ENCODE measurements around the gene ADRA2C. TPM values are rescaled to one million over a fixed set of nuclear protein-coding genes. Genes with fewer than 3 reads are reported as not detected.

Gene ADRA2C
- total RNA-seq, 1 experiment from 2014 or later, result not detected

DNA sequence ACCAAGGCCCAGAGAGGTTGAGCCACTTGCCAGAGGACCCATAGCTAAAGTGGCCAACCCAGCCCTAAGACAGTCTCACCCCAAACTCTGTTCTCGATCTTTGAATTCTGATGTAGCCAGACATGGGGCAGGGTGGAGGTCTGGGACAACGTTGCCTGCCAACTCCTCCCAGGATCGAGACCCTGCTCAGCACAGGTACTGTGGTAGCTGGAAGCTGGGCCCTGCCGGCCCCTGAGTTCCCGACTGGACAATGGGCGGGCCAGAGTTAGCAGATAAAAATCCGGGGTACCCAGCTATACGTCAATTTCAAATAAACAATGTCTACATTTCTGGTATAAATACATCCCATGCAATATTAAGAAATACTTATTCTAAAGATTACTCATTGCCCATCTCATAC, 35.3 kb downstream of the ADRA2C start:
- H3K4me2 ChIP-seq (ENCODE audit: low read length), result no peak overlapping the region
- ATAC-seq, result no peak
- no peaks in the 10 kb centered on the region for H3K36me3 ChIP-seq (ENCODE audit: low read depth, low read length)
- TF ChIP-seq, protein P1, sequence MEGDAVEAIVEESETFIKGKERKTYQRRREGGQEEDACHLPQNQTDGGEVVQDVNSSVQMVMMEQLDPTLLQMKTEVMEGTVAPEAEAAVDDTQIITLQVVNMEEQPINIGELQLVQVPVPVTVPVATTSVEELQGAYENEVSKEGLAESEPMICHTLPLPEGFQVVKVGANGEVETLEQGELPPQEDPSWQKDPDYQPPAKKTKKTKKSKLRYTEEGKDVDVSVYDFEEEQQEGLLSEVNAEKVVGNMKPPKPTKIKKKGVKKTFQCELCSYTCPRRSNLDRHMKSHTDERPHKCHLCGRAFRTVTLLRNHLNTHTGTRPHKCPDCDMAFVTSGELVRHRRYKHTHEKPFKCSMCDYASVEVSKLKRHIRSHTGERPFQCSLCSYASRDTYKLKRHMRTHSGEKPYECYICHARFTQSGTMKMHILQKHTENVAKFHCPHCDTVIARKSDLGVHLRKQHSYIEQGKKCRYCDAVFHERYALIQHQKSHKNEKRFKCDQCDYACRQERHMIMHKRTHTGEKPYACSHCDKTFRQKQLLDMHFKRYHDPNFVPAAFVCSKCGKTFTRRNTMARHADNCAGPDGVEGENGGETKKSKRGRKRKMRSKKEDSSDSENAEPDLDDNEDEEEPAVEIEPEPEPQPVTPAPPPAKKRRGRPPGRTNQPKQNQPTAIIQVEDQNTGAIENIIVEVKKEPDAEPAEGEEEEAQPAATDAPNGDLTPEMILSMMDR (conservative IDR thresholded peaks at IDR 0.05; ENCODE audit: low read depth, low read length), result no peak
- no peak for TF ChIP-seq EZH2phosphoT487 (IDR thresholded peaks at IDR 0.05; ENCODE audit: borderline replicate concordance, low read length)
- no peak for TF ChIP-seq EZH2 (IDR thresholded peaks at IDR 0.05; ENCODE audit: low read length, unreplicated experiment)
- no peaks in the 10 kb centered on the region for H3F3A ChIP-seq (ENCODE audit: low read length, unreplicated experiment)
- no peak overlapping the region for H3K4me3 ChIP-seq (ENCODE audit: low read length)
- H3K79me2 ChIP-seq (ENCODE audit: low read length), result no peaks in the 10 kb centered on the region
- H3K9me3 ChIP-seq (ENCODE audit: low read length), result no peaks in the 10 kb centered on the region
- peaks cover 34% of the 10 kb centered on the region for H3K27me3 ChIP-seq (ENCODE audit: low read length)
- ChIA-PET CTCF (no interaction called here), POLR2A (ENCODE audit: unreplicated experiment) (no interaction called here)
- DNase-seq, result no peak
- H4K20me1 ChIP-seq (ENCODE audit: low read length), result no peaks in the 10 kb centered on the region
- no peaks in the 10 kb centered on the region for H3K4me1 ChIP-seq (ENCODE audit: insufficient read depth, low read length)
- no peaks in the 10 kb centered on the region for H3K9me2 ChIP-seq (replicated peaks; ENCODE audit: low read length)
- BruUV-seq (replicated peaks), result no TSS peak
- no peak overlapping the region for H3K9ac ChIP-seq (ENCODE audit: low read length)
- no peak overlapping the region for H3K27ac ChIP-seq (ENCODE audit: low read length)
- H2AFZ ChIP-seq (ENCODE audit: low read length), result no peak overlapping the region
- intact Hi-C loops (cut with micrococcal nuclease), result no loop called here

DNA sequence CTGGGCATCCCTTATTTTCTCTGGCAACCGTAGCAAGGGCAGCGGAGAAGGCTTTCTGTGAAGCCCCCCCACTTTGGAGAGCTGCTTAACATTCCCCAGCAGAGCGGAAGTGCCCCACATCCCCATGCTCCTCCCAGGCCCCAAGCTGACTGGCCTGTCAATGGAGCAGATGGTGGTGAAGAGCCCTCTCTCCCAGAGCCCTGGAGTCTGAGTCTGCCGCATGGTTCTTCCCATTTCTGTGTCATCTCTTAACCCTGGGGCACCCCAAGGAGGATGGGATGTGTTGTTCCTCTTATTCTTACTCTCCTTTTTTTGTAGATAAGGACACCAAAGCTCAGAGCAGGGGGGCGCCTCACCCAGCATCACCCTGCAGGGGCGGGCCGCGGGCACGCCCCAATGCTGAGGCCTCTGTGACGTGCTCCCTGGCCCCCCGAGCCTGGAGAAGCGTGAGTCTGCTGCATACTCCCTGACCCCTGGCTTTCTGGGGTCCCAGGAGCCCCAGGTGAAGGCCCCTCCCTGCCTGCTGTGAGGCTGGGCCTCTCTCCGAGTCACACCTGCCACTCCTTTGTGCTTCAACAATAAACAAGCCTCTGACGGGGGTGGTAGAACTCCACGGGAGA, 35.9 kb downstream of the ADRA2C start:
- Histone ChIP-seq H3K9ac (ENCODE audit: low read length) (no peak overlapping the region), H3K79me2 (ENCODE audit: low read length) (no peaks in the 10 kb centered on the region), H4K20me1 (ENCODE audit: low read length) (no peaks in the 10 kb centered on the region), H3K4me1 (ENCODE audit: insufficient read depth, low read length) (no peaks in the 10 kb centered on the region), H3K36me3 (ENCODE audit: low read depth, low read length) (no peaks in the 10 kb centered on the region), H3K4me2 (ENCODE audit: low read length) (no peak overlapping the region), H3F3A (ENCODE audit: low read length, unreplicated experiment) (no peaks in the 10 kb centered on the region), H3K9me2 (replicated peaks; ENCODE audit: low read length) (no peaks in the 10 kb centered on the region), H3K27ac (ENCODE audit: low read length) (no peak overlapping the region), H2AFZ (ENCODE audit: low read length) (no peak overlapping the region), H3K27me3 (ENCODE audit: low read length) (peaks cover 37% of the 10 kb centered on the region), H3K4me3 (ENCODE audit: low read length) (no peak overlapping the region), H3K9me3 (ENCODE audit: low read length) (no peaks in the 10 kb centered on the region)
- DNase-seq (no peak), ATAC-seq (no peak)
- no peak for TF ChIP-seq EZH2phosphoT487 (IDR thresholded peaks at IDR 0.05; ENCODE audit: borderline replicate concordance, low read length)
- TF ChIP-seq, protein P1 (conservative IDR thresholded peaks at IDR 0.05; ENCODE audit: low read depth, low read length), result no peak
- TF ChIP-seq EZH2 (IDR thresholded peaks at IDR 0.05; ENCODE audit: low read length, unreplicated experiment), result no peak
- intact Hi-C loops (cut with micrococcal nuclease), result no loop called here
- POLR2A ChIA-PET (ENCODE audit: unreplicated experiment), result no interaction called here
- CTCF ChIA-PET, result no interaction called here
- BruUV-seq (replicated peaks), result no TSS peak

DNA sequence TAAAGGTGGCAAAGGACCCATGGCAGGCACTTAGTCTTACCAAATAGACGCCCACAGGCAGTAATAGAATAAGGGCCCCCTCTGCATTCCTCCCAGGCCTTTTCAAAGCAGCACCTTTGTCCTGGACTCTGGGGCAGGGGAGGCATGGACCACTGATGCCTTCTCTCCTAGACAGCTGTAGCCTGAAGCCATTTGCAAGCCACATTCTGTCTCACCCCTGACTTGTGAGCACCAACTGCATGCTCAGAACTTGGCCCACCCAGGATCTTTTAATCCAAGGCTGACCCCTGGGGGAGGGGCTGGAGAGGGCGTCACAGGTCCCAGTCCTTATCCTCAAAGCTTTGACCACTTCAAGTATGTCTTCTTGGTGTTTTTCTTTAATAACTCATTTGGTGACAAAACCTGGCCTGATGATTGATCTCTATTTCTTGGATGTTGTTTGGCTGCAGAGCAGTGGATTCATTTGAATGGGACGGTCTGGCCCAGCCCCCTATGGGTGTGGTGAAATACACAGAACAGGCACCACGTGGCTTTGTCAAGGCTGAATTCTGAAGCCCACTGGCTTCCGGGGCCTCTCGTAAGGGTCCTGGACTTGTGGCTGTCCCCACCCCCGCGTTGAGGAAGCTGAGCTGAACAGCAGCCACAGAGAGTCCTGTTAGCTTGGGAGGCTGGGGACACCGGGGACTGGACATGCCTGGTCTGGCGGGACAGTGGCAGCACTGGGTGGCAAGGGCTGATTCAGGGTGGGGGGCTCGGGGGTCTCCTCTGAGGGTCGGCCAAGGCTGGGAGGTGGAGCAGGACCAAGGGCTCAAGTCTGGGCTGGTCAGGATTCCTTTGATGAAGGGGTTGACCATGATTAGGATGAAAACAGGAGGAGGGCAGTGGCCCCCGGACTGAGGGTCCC, 36.6 kb downstream of the ADRA2C start:
- CTCF ChIA-PET, result no interaction called here
- H3F3A ChIP-seq (ENCODE audit: low read length, unreplicated experiment), result no peaks in the 10 kb centered on the region
- no peaks in the 10 kb centered on the region for H3K9me3 ChIP-seq (ENCODE audit: low read length)
- intact Hi-C loops (cut with micrococcal nuclease), result no loop called here
- TF ChIP-seq EZH2phosphoT487 (IDR thresholded peaks at IDR 0.05; ENCODE audit: borderline replicate concordance, low read length) (no peak), EZH2 (IDR thresholded peaks at IDR 0.05; ENCODE audit: low read length, unreplicated experiment) (no peak)
- TF ChIP-seq, protein P1 (conservative IDR thresholded peaks at IDR 0.05; ENCODE audit: low read depth, low read length), result no peak
- H3K36me3 ChIP-seq (ENCODE audit: low read depth, low read length), result no peaks in the 10 kb centered on the region
- H3K27me3 ChIP-seq (ENCODE audit: low read length), result peaks cover 41% of the 10 kb centered on the region
- POLR2A ChIA-PET (ENCODE audit: unreplicated experiment), result no interaction called here
- H4K20me1 ChIP-seq (ENCODE audit: low read length), result no peaks in the 10 kb centered on the region
- DNase-seq, result no peak
- no peak overlapping the region for H3K9ac ChIP-seq (ENCODE audit: low read length)
- BruUV-seq (replicated peaks), result no TSS peak
- H3K9me2 ChIP-seq (replicated peaks; ENCODE audit: low read length), result no peaks in the 10 kb centered on the region
- H3K4me3 ChIP-seq (ENCODE audit: low read length), result no peak overlapping the region
- no peaks in the 10 kb centered on the region for H3K4me1 ChIP-seq (ENCODE audit: insufficient read depth, low read length)
- no peaks in the 10 kb centered on the region for H3K79me2 ChIP-seq (ENCODE audit: low read length)
- H3K4me2 ChIP-seq (ENCODE audit: low read length), result no peak overlapping the region
- no peak overlapping the region for H3K27ac ChIP-seq (ENCODE audit: low read length)
- no peak overlapping the region for H2AFZ ChIP-seq (ENCODE audit: low read length)
- no peak for ATAC-seq
